Stimulated activated CD8-positive, alpha-beta memory T cell treated with anti-CD3 and anti-CD28 coated beads, Interleukin-12 subunit alpha, Interleukin-12 subunit beta, amount 100 ng/mL, for 1 hour (primary cell): ENCODE measurements around the gene ELOF1.

Experiments
- DNase-seq: peaks from one replicate; pipeline ENCODE4 v3.0.0-alpha.2; 2020; ENCODE audit warnings: low read depth

ELOF1 gene

DNA sequence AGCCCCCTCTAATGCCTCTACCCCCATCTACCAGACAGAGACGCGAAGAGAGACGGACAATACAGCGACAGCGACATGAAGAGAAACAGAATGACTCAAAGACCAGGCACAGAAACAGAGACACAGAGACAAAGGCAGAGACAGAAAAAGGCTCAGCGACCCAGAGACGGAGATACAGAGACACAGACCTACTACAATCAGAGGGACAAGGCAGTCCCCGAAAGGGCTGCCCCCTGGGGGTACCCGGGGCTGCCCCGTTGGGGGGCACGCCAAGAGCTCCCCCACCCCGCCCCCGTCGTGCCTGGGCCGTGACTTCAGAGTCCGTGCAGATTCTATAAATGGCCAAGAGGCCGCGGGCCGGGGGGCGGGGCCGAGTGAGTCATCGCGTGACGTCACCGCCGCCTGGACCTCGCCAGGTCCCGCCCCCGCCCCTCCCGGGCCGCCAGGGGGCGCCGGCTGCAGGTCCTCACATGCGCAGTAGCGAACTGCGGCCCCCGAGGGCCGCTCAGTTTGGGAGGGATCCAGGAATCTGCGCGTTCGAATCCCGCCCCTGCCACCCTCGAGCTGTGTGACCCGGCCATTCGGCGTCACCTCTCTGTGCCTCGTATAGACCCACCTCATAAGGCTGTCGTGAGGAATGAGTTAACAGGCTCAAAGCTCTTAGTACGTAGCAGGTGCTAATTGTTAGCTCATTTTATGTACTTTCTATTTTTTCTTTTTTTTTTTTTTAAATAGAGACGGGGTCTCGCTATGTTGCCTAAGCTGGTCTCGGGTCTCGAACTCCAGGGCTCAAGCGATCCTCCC, 23.0 kb downstream of the ELOF1 start:
- peak; percentile 69 for DNase-seq

DNA sequence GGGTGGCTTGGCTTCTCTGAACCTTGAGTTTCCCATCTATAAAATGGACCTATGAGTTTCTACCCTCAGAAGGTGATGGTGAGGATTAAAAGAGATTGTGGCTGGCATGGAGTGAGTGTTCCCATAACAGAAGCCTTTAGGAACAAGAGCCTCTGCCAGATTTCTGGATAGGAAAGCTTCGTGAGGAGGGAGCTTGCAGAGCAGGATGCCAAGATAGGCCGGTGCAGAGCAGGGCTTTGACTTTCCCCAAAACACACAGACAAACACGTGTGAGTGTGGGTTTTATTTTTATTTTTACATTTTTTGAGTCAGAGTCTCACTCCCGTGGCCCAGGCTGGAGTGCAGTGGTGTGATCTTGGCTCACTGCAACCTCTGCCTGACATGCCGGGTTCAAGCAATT, 24.1 kb downstream of the ELOF1 start:
- no peak for DNase-seq

DNA sequence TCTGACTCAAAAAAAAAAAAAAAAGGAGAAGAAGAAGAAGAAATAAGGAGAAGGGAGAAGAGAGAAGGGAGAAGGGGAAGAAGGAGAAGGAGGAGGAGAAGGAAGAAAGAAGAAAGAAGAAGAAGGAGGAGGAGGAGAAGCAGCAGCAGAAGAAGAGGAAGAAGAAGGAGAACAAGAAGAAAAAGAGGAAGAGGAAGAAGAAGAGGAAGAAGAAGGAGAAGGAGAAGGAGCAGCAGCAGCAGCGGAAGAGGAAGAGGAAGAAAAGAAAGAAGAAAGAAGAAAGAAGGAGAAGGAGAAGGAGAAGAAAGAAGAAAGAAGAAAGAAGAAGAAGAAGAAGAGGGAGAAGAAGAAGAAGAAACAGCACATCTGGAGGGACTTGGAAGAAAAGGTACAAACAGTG, 24.5 kb downstream of the ELOF1 start:
- DNase-seq, result no peak

DNA sequence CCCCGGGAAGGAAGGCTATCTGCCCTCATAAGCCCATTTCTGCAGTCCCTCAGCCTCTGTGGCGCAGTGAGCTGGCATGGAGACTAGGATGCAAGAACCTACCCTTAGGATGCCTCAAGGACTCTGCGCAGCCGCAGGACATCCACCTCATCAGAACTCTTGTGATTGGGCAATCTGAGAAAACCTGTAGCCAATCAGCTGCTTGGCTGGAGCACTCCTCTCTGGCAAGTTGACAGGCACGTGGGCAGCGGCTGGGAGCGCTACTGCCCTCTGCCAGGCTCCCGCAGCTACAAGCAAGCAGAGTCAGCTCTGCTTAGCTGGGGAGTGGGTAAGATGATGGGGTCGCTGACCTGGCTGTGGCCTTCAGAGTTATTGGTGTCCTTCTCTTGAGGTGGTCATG, 28.6 kb downstream of the ELOF1 start:
- no peak for DNase-seq

DNA sequence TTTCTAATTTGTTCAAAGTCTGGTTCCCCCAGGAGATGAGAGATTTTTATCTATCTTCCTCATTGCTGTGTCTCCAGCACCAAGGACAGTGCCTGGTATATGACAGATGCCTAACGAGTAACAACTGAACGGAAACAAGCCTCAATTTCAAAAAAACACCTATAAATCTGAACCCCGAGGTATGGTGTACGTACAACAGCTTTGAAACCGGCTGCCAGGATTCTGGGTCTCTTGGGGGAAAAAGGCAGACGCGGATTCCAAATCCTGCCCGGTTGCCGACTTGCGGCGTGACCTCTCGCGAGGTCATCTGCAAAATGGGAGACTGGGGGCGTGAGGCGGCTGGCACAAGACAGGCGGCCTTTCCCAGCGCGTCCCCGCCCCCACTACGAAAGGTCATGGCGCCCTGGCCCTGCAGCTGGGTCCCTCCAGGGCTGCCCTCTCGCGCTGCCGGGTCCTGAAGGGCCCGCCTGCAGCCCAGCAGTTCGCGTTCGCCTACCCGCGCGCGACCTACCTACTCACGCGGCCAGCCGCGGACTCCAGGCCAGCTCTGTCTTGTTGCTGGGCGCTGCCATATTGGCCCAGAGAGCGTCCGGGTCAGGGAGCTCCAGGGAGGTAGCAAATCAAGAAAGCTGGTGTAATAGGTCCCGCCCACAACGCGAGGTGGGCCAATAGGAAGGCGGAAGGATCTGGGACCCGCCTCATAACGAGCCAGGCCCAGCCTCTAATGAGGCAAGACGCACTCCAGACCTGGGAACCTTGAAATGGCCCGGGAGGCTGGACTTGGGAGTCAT, 30.3 kb downstream of the ELOF1 start, which contains the start of gene ECSIT:
TSS of gene ECSIT (minus strand) at position 584 of the 791 bp plus-strand sequence. CDS start 9,964 bp downstream, outside the sequence.
- peak; percentile 82 for DNase-seq

DNA sequence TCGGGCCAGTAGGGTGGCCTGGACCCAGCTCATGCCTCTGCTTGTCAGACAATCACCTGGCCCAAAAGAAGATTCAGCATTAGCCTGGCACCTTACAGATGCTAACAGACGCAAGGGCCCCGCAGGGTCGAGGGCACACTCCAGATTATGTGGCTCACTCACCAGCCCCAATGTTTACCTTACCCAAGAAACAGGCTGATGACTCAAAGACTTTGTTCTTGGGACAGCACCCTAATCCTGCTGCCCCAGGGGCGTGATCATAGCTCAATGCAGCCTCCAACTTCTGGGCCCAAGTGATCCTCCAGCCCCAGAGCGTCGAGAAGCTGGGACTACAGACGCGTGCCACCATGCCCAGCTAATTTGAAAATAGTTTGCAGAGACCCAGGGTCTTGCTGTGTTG, 39.9 kb downstream of the ELOF1 start:
- no peak for DNase-seq

DNA sequence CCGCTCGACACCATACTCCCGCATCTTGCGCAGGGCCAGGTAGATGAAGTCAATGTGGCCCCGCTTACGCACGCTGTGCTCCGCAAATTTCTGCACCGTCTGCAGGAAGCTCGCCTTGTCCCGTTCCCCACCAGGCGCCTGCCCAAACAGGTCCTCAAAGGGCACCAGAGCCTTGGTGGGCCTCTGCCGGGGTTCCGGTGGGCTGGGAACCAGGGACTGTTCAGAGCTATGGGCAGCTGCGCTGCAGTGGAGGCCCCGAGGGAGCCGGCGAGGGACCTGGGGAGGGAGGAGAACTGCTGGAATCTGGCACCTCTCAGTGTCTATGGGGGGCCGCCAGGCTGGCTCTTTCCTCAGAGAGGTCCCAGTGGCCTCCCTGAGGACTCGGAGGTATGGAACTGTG, 45.1 kb downstream of the ELOF1 start:
- DNase-seq, result no peak

DNA sequence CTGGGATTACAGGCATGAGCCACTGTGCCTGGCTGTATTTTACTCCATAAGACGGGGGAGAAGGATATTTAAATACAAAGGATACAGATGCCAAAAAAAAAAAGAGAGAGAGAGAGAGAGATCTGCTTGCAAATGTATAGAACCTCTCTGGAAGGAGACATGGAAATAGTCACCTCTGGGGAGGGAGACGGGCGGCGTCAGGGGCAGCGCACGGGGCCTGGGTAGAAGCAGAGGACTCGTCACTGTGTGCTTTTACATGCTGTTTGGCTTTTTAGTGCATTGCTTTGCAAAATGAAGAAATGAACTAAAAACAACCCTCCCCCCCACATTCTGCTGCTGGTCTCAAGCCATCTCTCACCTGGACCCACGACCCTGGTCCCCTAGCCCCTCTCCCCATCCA, 48.6 kb downstream of the ELOF1 start:
- no peak for DNase-seq

DNA sequence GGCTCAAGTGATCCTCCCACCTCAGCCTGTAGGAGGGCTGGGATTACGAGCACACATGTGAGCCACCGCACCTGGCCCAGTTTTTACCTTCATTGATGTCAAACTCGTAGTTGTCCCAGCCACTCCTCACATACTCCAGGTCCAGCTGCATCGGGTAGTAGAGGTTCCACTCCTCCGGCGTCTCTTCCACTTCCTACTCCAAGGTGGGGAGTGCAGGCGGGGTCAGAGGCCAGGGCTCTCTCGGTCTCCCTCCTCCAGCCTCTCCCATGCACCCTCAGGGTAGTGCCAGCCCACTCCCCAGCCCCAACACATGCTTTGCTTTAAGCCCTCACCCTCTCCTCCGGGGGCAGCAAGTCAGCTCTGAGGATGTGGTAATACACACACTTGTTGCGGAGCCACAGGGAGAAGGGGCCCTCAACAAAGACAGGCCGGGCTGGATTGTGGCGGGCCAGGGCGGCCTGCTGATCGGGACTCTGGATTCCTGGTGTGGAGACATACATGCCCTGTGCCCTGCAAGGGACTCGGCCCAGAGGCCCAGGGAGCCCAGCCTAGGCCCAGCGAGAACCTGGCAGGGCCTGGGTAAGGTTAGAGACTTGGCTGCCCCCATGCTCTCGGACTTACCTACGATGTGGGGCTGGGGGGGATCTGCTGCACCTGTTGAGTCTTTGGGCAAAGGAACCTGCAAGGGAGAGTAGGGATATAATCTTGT, 51.5 kb downstream of the ELOF1 start:
- DNase-seq, result no peak

DNA sequence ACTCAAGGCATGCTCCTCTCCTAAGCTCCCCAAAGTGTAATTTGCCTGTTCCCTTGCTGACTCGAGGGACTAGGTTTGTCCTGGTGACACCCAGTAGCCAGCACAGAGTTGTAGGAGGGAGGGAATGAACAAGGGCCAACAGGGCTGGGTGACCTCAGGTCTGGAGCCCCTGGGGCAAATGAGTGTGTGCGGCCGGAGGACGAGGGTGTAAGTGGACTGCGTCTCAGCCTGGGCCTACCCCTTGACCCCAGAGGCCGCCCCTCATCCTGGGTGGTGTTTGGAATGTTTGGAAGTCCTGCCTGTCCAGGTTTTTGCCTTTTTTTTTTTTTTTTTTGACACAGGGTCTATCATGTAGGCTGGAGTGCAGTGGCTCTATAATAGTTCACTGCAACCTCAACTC, 52.1 kb downstream of the ELOF1 start:
- no peak for DNase-seq

DNA sequence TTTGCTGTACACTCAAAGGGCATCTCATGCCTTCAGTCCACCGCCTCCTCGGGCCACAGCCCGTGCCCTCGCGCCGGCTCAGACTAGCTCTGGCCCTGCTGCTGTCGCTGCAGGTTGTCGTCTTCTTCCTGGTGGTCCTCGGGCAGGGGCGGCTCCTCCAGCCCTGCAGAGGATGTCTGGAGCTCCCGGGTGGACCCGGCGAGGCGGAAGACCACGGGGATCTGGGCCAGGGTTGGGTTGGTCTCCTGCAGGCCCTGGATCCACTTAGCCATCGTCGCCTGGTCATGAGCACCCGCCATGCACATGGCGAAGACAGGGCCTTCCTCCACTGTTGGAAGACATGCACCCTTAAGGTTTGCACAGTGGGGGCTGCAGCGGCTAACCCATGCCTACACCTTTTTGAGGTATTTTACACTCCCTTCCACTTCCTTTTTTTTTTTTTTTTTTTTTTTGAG, 52.9 kb downstream of the ELOF1 start:
- DNase-seq, result no peak

DNA sequence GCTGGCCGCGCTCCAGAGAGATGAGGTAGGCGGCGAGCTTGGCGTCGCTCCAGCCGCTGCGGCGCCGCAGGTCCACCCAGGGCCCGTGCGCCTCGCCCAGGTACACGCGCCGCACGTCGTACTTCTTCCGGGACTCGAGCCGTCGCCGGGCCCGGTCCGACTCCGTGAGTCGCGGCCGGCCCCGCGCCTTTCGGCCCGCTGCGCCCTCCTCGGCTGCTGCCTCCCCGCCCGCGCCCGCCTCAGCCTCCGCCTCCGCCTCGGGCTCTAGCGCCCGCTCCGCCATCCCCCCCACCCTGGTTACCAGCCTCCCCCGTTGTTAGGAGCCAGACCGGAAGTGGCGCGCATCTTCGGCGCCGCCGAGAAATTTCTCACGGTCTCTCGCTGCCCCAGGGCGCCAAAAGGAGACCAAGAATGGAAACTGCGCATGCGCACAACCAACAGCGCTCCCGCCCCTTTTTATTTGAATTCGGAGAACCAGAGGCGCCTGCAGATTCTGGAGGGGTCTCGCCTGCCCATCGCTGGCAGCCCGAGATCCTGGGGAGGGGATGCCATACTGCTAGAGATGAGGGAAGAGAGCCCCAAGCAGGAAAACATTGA, 53.4 kb downstream of the ELOF1 start, which contains the start of gene ZNF653:
TSS of gene ZNF653 (minus strand) at position 336 of the 597 bp plus-strand sequence. CDS start at position 283, 53 bp downstream.
- DNase-seq, result peak; percentile 96

DNA sequence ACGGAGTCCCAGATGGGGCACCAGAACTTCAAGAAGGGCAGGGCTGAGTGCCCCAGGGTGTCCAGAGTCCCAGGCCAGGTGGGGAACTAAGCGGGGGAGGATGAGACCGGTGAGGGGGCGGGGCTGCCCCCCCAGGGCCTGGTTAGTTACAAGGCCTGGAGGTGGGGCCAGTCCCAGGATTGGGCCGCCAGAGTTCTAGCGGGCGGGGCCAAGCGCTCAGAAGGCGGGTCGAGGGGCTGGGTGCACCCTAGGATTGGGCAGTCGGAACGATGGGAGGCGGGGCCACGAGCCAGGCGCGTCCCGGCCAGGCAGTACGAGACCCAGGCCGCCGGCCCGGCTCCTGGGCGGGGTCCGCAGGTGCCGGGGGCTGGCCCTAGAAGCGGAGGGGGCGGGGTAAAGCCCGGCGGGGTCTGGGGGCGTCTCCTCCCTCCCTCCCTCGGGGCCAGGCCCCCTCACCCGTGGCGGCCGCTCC, 54.0 kb downstream of the ELOF1 start:
- DNase-seq, result peak; percentile 92

DNA sequence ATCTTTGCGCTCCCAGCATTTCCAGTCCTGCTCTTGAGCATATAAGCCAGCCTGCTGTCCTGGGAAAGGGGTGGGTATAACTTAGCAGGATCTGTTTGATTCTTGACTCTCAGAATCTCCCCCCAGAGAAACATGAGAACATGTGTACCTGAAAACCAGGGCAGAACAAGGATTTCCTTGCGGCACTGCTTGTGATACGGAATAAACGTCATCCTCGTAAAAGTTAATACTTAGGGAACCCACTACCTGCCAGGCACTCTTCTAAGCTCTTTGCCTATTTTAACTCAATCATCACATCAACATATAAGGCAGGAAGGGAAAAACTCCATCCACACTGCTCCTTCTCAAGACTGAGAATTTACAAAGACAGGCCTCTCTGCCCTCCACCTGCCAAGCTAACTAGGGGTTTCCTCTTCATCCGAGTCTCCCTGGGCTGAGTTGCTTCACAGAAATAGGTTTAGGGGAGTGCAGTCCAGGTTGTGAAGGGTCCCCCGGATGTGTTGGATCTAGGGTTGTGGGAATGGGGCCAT, 54.5 kb downstream of the ELOF1 start:
- no peak for DNase-seq
